ENCODE measurements around the gene NXT1.
"Not testable (repeated sequence)": the region's sequence is repeated elsewhere in the genome, so short reads cannot be mapped to it uniquely, and the experiment has no call there.

NXT1 gene

GRCh38 chr20:23350196-23350903, at the start of gene NXT1:
TSS of gene NXT1 (plus strand) at chr20:23350791. CDS start at chr20:23354042, 3,251 bp downstream.
- peak; percentile 97 for DNase-seq

- DNase-seq: no peak
Measured at GRCh38 chr20:23301436-23302050, 49.0 kb upstream of the NXT1 start.

GRCh38 chr20:23302386-23302785, 48.2 kb upstream of the NXT1 start:
- no peak for DNase-seq

GRCh38 chr20:23302801-23303200, 47.8 kb upstream of the NXT1 start:
- DNase-seq: no peak

- DNase-seq: no peak
Measured at GRCh38 chr20:23303325-23304102, 47.1 kb upstream of the NXT1 start.

- no peak for DNase-seq
Measured at GRCh38 chr20:23304616-23305015, 46.0 kb upstream of the NXT1 start.

GRCh38 chr20:23305098-23305497, 45.5 kb upstream of the NXT1 start:
- no peak for DNase-seq

- not testable (repeated sequence) for DNase-seq
Measured at GRCh38 chr20:23307393-23307792, 43.2 kb upstream of the NXT1 start.

- no peak for DNase-seq
Measured at GRCh38 chr20:23308024-23308423, 42.6 kb upstream of the NXT1 start.

- no peak for DNase-seq
Measured at GRCh38 chr20:23308908-23309307, 41.7 kb upstream of the NXT1 start.

- DNase-seq: no peak
Measured at GRCh38 chr20:23309781-23310180, 40.8 kb upstream of the NXT1 start.

GRCh38 chr20:23311947-23312506, 38.6 kb upstream of the NXT1 start:
- DNase-seq: no peak

- DNase-seq: no peak
Measured at GRCh38 chr20:23313271-23313670, 37.3 kb upstream of the NXT1 start.

- no peak for DNase-seq
Measured at GRCh38 chr20:23314699-23315098, 35.9 kb upstream of the NXT1 start.

GRCh38 chr20:23315099-23315498, 35.5 kb upstream of the NXT1 start:
- DNase-seq: no peak

GRCh38 chr20:23316626-23317025, 34.0 kb upstream of the NXT1 start:
- DNase-seq: no peak

GRCh38 chr20:23317081-23317480, 33.5 kb upstream of the NXT1 start:
- DNase-seq: no peak

- no peak for DNase-seq
Measured at GRCh38 chr20:23318347-23318746, 32.2 kb upstream of the NXT1 start.

GRCh38 chr20:23320317-23320716, 30.3 kb upstream of the NXT1 start:
- no peak for DNase-seq

- no peak for DNase-seq
Measured at GRCh38 chr20:23325107-23325506, 25.5 kb upstream of the NXT1 start.

- DNase-seq: no peak
Measured at GRCh38 chr20:23326774-23327173, 23.8 kb upstream of the NXT1 start.

GRCh38 chr20:23327617-23328333, 22.8 kb upstream of the NXT1 start:
- no peak for DNase-seq
